HUES64 (cell line): ENCODE data around the gene TLK2.
"Not testable (repeated sequence)": the region's sequence is repeated elsewhere in the genome, so short reads cannot be mapped to it uniquely, and the experiment has no call there.

ENCODE experiments used
- H3K27ac ChIP-seq: 2 replicates; pipeline ENCODE4 v1.7.0; 2013; ENCODE audit warnings: low read depth, low read length, inconsistent platforms
- H3K27me3 ChIP-seq: 2 replicates; pipeline ENCODE4 v1.6.1; 2013; ENCODE audit warnings: mild to moderate bottlenecking, low read length; ENCODE audit not compliant: insufficient read depth
- H3K36me3 ChIP-seq: 2 replicates; pipeline ENCODE4 v1.6.1; 2013; ENCODE audit warnings: mild to moderate bottlenecking, low read length; ENCODE audit not compliant: insufficient read depth
- H3K4me1 ChIP-seq: 2 replicates; pipeline ENCODE4 v1.6.1; 2013; ENCODE audit warnings: mild to moderate bottlenecking, low read length, moderate library complexity; ENCODE audit not compliant: insufficient read depth
- H3K4me3 ChIP-seq: 2 replicates; pipeline ENCODE4 v1.5.1; 2013; ENCODE audit warnings: mild to moderate bottlenecking, low read length, moderate library complexity
- H3K9ac ChIP-seq: 2 replicates; pipeline ENCODE4 v1.6.1; 2013; ENCODE audit warnings: mild to moderate bottlenecking, low read depth, low read length
- H3K9me3 ChIP-seq: 2 replicates; pipeline ENCODE4 v1.6.1; 2013; ENCODE audit warnings: low read depth, low read length; ENCODE audit not compliant: insufficient read depth
- WGBS: fragments of 150-250, 120-280 bp; methylation state at CpG from one replicate; pipeline ENCODE4 v1.1.7; 2013; ENCODE audit warnings: missing lambda C conversion rate; 5-methylcytosine and 5-hydroxymethylcytosine counted together

Gene TLK2

DNA sequence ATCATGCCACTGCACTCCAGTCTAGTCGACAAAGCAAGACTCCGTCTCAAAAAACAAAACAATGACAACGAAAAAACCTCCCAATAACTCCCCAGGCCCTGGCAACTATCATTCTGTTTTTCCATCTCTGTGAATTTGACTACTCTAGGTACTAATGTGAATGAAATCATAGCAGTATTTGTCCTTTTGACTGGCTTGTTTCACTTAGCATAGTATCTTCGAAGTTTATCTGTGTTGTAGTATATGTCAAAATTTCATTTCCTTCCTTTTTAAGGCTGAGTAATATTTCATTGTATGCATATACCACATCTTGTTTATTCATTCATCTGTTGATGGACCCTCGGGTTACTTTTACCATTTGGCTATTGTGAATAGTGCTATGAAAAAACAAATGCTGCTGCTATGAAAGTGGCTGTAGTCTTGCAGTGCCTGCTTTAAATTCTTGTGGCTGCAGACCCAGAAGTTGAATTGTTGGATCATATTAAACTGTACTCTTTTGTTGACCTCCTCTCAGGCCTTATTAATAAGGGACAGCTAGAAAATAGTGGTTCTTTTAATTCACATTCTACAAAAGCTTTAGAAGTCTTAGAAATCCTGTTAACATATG lies 14.5 kb downstream of the TLK2 start:
- H3K9ac ChIP-seq, H3K27me3 ChIP-seq, H3K4me3 ChIP-seq, H3K4me1 ChIP-seq, H3K36me3 ChIP-seq, H3K27ac ChIP-seq, H3K9me3 ChIP-seq: not testable (repeated sequence)
- WGBS, result 95% methylated on average over 5 of the region's 5 CpGs

DNA sequence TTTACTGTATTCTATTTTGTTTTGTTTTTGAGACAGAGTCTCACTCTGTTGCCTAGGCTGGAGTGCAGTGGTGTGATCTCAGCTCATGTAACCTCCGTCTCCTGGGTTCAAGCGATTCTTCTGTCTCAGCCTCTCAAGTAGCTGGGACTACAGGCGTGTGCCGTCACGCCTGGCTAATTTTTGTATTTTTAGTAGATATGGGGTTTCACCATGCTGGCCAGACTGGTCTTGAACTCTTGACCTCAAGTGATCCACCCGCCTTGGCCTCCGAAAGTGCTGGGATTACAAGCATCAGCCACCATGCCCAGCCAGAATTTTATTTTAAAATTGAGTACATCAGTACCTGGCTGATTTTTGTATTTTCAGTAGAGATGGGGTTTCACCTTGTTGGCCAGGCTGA lies 15.4 kb downstream of the TLK2 start:
- H3K9ac ChIP-seq, H3K4me1 ChIP-seq, H3K36me3 ChIP-seq, H3K9me3 ChIP-seq, H3K4me3 ChIP-seq, H3K27ac ChIP-seq, H3K27me3 ChIP-seq: not testable (repeated sequence)
- WGBS, result 99% methylated on average over 7 of the region's 7 CpGs

DNA sequence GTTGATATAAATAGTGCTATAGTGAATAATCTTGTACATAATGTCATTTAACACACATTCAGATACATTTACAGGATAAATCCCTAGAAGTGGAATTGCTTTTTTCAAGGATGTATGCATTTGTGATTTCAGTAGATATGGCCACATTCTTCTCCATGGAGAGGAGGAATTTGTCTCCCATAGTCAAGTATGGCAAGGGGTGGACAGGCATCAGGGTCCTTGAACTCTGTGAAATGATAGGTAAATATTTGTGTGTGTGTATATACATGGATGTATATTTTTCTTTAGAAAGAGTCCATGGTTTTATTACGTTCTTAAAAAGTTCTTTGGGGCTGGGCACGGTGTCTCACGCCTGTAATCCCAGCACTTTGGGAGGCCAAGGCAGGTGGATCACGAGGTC lies 17.7 kb downstream of the TLK2 start:
- not testable (repeated sequence) for H3K27ac ChIP-seq, H3K27me3 ChIP-seq, H3K4me3 ChIP-seq, H3K36me3 ChIP-seq, H3K4me1 ChIP-seq, H3K9me3 ChIP-seq, H3K9ac ChIP-seq
- WGBS, result 96% methylated on average over 4 of the region's 4 CpGs

DNA sequence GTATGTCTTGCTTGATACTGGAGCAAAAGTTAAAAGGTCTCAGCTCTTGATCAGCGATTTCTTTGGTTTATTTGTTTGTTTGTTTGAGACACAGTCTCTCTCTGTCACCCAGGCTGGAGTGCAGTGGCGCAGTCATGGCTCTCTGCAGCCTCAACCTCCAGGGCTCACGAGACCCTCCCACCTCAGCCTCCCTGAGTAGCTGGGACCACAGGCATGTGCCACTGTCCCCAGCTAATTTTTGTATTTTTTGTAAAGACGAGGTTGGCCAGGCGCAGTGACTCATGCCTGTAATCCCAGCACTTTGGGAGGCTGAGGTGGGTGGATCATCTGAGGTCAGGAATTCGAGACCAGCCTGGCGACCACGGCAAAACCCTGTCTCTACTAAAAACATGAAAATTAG lies 20.2 kb downstream of the TLK2 start:
- H3K4me1 ChIP-seq, H3K4me3 ChIP-seq, H3K27me3 ChIP-seq, H3K9ac ChIP-seq, H3K36me3 ChIP-seq, H3K9me3 ChIP-seq, H3K27ac ChIP-seq: not testable (repeated sequence)
- WGBS, result 91% methylated on average over 8 of the region's 8 CpGs

DNA sequence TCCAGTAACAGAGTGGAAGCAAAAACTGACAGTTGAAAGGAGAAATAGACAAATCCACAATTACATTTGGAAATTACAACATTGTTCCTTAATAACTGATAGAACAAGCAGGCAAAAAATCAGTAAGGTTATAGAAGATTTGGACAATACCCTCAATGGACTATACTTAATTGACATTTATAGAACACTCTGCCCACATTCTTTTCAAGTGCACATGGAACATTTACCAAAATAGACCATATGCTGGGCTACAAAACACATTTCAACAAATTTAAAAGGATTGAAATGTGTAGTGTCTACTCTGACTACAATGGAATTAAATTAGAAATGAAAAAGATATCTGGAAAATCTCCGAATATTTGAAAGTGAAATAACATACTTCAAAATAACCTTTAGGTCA lies 21.8 kb downstream of the TLK2 start:
- H3K36me3 ChIP-seq, H3K4me3 ChIP-seq, H3K27ac ChIP-seq, H3K9me3 ChIP-seq, H3K27me3 ChIP-seq, H3K4me1 ChIP-seq, H3K9ac ChIP-seq: not testable (repeated sequence)
- WGBS, result no CpG with 5 or more reads among the region's 1 CpG

DNA sequence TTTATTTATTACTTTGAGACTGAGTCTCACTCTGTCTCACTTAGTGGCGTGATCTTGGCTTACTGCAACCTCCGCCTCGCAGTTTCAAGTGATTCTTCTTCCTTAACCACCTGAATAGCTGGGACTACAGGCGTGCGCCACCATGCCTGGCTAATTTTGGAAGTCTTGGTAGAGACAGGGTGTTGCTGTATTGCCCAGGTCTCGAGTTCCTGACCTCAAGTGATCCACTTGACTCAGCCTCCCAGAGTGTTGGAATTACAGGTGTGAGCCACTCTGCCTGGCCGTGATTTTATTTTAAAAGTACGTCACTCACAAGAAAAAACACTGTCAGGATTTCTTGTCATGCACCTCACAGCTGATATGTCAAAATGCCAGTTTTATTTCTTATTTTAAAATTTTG lies 26.2 kb downstream of the TLK2 start:
- H3K4me1 ChIP-seq, H3K9me3 ChIP-seq, H3K4me3 ChIP-seq, H3K36me3 ChIP-seq, H3K9ac ChIP-seq, H3K27me3 ChIP-seq, H3K27ac ChIP-seq: not testable (repeated sequence)
- 96% methylated on average over 8 of the region's 8 CpGs for WGBS

DNA sequence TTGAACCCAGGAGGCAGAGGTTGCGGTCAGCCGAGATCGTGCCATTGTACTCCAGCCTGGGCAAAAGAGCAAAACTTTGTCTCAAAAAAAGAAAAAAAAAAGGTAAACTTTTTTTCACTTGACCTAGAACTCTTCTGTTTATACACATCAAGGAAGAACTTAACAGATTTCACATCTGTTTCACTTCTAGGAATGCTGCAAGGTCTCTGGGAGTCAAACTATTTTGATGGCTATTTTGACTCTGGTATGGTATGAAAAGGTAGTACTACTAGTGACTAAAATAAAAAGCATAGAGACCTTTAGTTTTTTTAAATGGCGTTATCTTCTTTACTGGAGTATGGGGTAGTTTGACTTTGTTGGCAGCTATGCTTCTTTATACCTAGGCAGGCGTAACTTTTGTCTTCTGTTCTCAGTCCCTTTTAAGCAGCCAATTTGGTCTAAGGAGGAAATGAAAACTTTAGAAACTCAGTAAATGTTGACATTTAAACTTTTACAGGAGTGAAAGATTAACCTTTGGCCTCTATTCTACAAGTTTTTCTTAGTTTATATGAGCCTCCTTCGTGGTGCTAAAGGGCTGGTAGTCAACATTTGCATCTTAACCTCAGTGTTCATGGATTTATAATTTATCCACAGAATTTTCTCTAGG lies 28.7 kb downstream of the TLK2 start:
- not testable (repeated sequence) for H3K9ac ChIP-seq, H3K4me3 ChIP-seq, H3K9me3 ChIP-seq, H3K4me1 ChIP-seq, H3K27ac ChIP-seq, H3K27me3 ChIP-seq, H3K36me3 ChIP-seq
- WGBS, result 95% methylated on average over 5 of the region's 6 CpGs

DNA sequence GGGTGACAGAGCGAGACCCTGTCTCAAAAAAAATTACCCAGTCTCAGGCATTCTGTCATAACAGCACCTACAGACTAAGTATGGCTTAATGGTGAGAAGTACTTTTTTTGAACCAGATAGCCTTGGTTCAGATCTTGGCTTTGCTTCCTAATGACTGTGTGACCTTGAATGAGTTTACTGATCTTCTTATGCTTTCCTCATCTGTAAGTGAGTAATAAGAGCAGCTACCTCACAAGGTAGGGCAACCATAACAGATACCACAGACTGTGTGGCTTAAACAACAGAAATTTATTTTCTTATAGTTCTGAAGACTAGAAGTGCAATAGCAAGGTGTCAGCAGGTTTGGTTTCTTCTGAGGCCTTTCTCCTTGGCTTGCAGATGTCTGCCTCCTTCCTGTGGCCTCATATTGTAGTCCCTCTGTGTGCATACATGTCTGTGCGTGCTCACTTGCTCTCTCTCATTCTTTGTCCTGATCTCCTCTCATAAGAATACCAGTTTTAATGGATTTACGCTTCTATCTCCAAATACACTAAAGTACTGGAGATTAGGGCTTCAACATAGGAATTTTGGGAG lies 31.7 kb downstream of the TLK2 start:
- not testable (repeated sequence) for H3K4me1 ChIP-seq, H3K36me3 ChIP-seq, H3K27me3 ChIP-seq, H3K9me3 ChIP-seq, H3K9ac ChIP-seq, H3K4me3 ChIP-seq, H3K27ac ChIP-seq
- WGBS, result 100% methylated on average over 2 of the region's 3 CpGs

DNA sequence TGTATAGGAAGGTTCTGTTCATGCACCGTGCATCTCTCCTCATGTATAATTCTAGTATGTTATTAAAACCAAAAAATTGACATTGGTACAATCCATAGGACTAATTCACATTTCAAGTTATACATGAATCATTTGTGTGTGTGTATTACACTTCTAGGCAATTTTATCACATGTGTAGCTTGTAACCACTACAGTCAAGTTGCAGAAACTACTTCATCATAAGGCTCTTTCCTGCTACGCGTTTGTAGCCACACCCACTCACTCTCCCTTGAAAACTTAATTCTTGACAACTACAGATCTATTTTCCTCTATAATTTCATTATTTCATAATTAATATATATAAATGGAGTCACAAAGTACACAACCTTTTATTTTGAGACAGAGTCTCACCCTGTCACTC lies 32.4 kb downstream of the TLK2 start:
- H3K4me3 ChIP-seq, result not testable (repeated sequence)

DNA sequence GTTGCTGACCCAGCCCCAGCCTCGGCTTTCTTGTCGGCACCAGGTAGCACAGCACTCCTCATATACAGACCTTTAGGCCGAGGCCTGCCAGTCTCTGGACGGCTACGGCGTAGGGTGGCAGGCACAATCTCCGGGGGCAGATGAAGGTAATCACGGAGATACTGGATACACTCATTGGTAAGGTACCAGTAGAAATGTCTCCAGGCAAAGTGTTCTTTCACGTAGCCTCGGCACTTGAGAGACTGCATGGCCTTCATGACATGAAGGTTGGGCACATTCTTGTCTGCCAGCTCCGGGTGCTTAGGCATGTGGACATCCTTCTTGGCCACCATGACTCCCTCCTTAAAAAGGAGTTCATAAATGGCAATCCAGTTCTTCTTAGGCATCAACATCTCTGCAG lies 37.8 kb downstream of the TLK2 start:
- 98% methylated on average over 11 of the region's 11 CpGs for WGBS
- H3K4me3 ChIP-seq, H3K36me3 ChIP-seq, H3K27ac ChIP-seq, H3K9ac ChIP-seq, H3K27me3 ChIP-seq, H3K4me1 ChIP-seq, H3K9me3 ChIP-seq: not testable (repeated sequence)

More for the DNA sequence above, 32.4 kb downstream of the TLK2 start:
- 99% methylated on average over 2 of the region's 3 CpGs for WGBS
- H3K27me3 ChIP-seq, H3K9me3 ChIP-seq, H3K4me1 ChIP-seq, H3K27ac ChIP-seq, H3K9ac ChIP-seq, H3K36me3 ChIP-seq: not testable (repeated sequence)

DNA sequence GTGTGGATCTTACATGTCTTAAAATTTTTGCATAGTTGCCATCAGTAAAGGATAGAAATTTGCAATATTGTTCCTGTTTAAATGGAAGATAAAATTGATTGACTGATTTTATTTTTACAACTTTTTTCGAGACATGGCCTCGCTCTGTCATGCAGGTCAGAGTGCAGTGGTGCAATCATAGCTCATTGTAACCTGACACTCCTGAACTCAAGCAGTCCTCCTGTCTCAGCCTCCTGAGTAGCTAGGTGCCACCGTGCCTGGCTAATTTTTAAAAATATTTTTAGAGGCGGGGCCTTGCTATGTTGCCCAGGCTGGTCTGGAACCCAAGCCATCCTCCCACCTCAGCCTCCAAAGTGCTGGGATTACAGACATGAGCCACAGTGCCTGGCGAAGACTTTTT lies 42.7 kb downstream of the TLK2 start:
- H3K9ac ChIP-seq, H3K27ac ChIP-seq, H3K4me3 ChIP-seq, H3K4me1 ChIP-seq, H3K9me3 ChIP-seq, H3K27me3 ChIP-seq: not testable (repeated sequence)
- H3K36me3 ChIP-seq, result peaks cover 30% of the 10 kb centered on the region
- WGBS, result 94% methylated on average over 5 of the region's 5 CpGs

DNA sequence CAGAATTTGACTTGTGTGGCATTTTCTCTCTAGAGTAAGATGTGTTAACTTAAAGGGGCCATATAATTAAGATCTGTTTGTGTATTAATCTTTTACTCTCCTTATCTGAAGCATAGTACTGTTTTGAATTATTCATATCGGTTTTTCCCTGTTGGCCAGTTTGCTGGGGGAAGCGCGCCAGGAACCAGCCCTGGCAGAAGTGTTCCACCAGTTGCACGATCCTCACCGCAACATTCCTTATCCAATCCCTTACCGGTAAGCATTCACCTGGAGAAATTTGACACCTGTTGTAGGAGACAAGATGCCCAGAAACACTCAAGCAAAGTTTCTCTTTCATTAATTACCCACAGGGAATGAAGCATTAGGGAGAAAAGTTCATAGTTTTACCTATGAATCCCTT lies 45.5 kb downstream of the TLK2 start:
- H3K27ac ChIP-seq, H3K4me1 ChIP-seq, H3K27me3 ChIP-seq, H3K9me3 ChIP-seq, H3K9ac ChIP-seq, H3K4me3 ChIP-seq: not testable (repeated sequence)
- 94% methylated on average over 3 of the region's 6 CpGs for WGBS
- peaks cover 35% of the 10 kb centered on the region for H3K36me3 ChIP-seq
